CD14-positive monocyte (primary cell): ENCODE measurements around the gene GRK4. TPM values are rescaled to one million over a fixed set of nuclear protein-coding genes. Genes with fewer than 3 reads are reported as not detected.
A peak's percentile ranks its signal among the peaks of the same experiment; 100 is the strongest.

Experiments
- DNase-seq, 3 donors: peaks; one replicate each; pipeline ENCODE4 v3.0.0-alpha.2; 2011 to 2022
- H2AFZ ChIP-seq: 2 replicates; pipeline ENCODE4 v1.6.0; 2012; ENCODE audit warnings: mild to moderate bottlenecking, low read depth, low read length, inconsistent platforms; ENCODE audit not compliant: insufficient read depth, poor library complexity, severe bottlenecking
- H3K27ac ChIP-seq, 2 donors: 1 replicate in 1 of 2; 2 replicates in 1 of 2; pipeline ENCODE4 v1.5.1; 2012 to 2013; ENCODE audit warnings: low read length in 2 of 2, control low read depth in 1 of 2, inconsistent platforms in 1 of 2, low read depth in 1 of 2, mild to moderate bottlenecking in 1 of 2
- H3K27me3 ChIP-seq, 2 donors: one replicate each; pipeline versions ENCODE4 v1.6.0 to v1.6.1; 2011 to 2013; ENCODE audit warnings: low read length in 2 of 2; ENCODE audit not compliant: control insufficient read depth in 2 of 2, insufficient read depth in 2 of 2
- H3K36me3 ChIP-seq, 2 donors: replicated peaks in 1 of 2; 1 replicate in 1 of 2; 2 replicates in 1 of 2; pipeline versions ENCODE4 v1.5.1 to v1.6.1; 2012 to 2013; ENCODE audit warnings: low read length in 2 of 2, control low read depth in 1 of 2, inconsistent platforms in 1 of 2, mild to moderate bottlenecking in 1 of 2; ENCODE audit not compliant: insufficient read depth in 2 of 2, control insufficient read depth in 1 of 2
- H3K4me1 ChIP-seq, 2 donors: 1 replicate in 1 of 2; 2 replicates in 1 of 2; pipeline versions ENCODE4 v1.5.1 to v1.6.1; 2012 to 2013; ENCODE audit warnings: low read length in 2 of 2, control low read depth in 1 of 2, inconsistent platforms in 1 of 2, mild to moderate bottlenecking in 1 of 2, moderate library complexity in 1 of 2; ENCODE audit not compliant: insufficient read depth in 2 of 2, control insufficient read depth in 1 of 2
- H3K4me2 ChIP-seq: replicated peaks from 2 replicates; pipeline ENCODE3; 2012; ENCODE audit warnings: low read length, moderate library complexity, mild to moderate bottlenecking; ENCODE audit not compliant: poor library complexity, severe bottlenecking; ENCODE audit errors: extremely low read depth
- H3K4me3 ChIP-seq, 3 experiments: fragments of 200-600 bp in 1 of 3; sonication (generic) in 1 of 3; replicated peaks in 1 of 3; 1 replicate in 2 of 3; 2 replicates in 1 of 3; pipeline ENCODE4 v1.5.1; 2011 to 2013; ENCODE audit warnings: low read length in 3 of 3, mild to moderate bottlenecking in 3 of 3, control low read depth in 2 of 3, low read depth in 2 of 3, inconsistent platforms in 1 of 3, moderate library complexity in 1 of 3
- H3K79me2 ChIP-seq: 2 replicates; pipeline ENCODE4 v1.6.0; 2012; ENCODE audit warnings: mild to moderate bottlenecking, control low read depth, inconsistent platforms, low read length, moderate library complexity; ENCODE audit not compliant: insufficient read depth
- H3K9ac ChIP-seq: 2 replicates; pipeline ENCODE4 v1.6.0; 2017; ENCODE audit warnings: low read length, mild to moderate bottlenecking; ENCODE audit not compliant: insufficient read depth, poor library complexity, severe bottlenecking
- H3K9me3 ChIP-seq, 2 donors: replicated peaks in 1 of 2; 1 replicate in 1 of 2; 2 replicates in 1 of 2; pipeline versions ENCODE4 v1.5.1 to v1.6.1; 2012 to 2013; ENCODE audit warnings: low read length in 2 of 2, control low read depth in 1 of 2; ENCODE audit not compliant: control insufficient read depth in 1 of 2, insufficient read depth in 1 of 2
- H4K20me1 ChIP-seq: 2 replicates; pipeline ENCODE4 v1.6.0; 2012; ENCODE audit warnings: mild to moderate bottlenecking, low read length, control low read depth, moderate library complexity; ENCODE audit not compliant: insufficient read depth
- H3K27ac Mint-ChIP-seq, 7 donors: one replicate each; pipeline ENCODE4 v1.8.0; 2020; ENCODE audit warnings: mild to moderate bottlenecking in 7 of 7, mixed read lengths in 7 of 7, moderate library complexity in 6 of 7, inconsistent platforms in 2 of 7
- H3K27me3 Mint-ChIP-seq, 3 donors: one replicate each; pipeline ENCODE4 v1.8.0; 2021 to 2022; ENCODE audit warnings: low read depth in 3 of 3, mild to moderate bottlenecking in 3 of 3, mixed read lengths in 3 of 3, moderate library complexity in 3 of 3, inconsistent platforms in 1 of 3
- H3K36me3 Mint-ChIP-seq, 2 donors: one replicate each; pipeline ENCODE4 v1.8.0; 2020; ENCODE audit warnings: mixed read lengths in 2 of 2, inconsistent platforms in 1 of 2, mild to moderate bottlenecking in 1 of 2
- H3K4me1 Mint-ChIP-seq: one replicate; pipeline ENCODE4 v1.8.0; 2020; ENCODE audit warnings: mild to moderate bottlenecking, mixed read lengths
- H3K4me3 Mint-ChIP-seq, 2 donors: one replicate each; pipeline ENCODE4 v1.8.0; 2020; ENCODE audit warnings: mild to moderate bottlenecking in 2 of 2, mixed read lengths in 2 of 2, moderate library complexity in 1 of 2
- H3K9me3 Mint-ChIP-seq, 7 donors: one replicate each; pipeline ENCODE4 v1.8.0; 2020 to 2022; ENCODE audit warnings: mixed read lengths in 7 of 7, mild to moderate bottlenecking in 6 of 7, moderate library complexity in 6 of 7, inconsistent platforms in 2 of 7
- WGBS: methylation state at CpG from one replicate; pipeline ENCODE4 v1.1.5; 2013; ENCODE audit warnings: missing lambda C conversion rate; ENCODE audit not compliant: insufficient coverage; 5-methylcytosine and 5-hydroxymethylcytosine counted together
- intact Hi-C, 2 donors: fragments of 100-400 bp; cut with micrococcal nuclease; formaldehyde crosslinking; loops; one replicate each; pipeline versions ENCODE4 v1.15.0 to v1.15.1; 2023
- polyA plus RNA-seq, 3 donors: library from polyadenylated mRNA; depleted of rRNA in 1 of 3; unstranded in 2 of 3; stranded (reverse) in 1 of 3; fragments of 300-500 nt in 2 of 3; fragments of >200 nt in 1 of 3; fragmentation: Illumina TruSeq in 2 of 3; gene quantifications; 1 replicate in 2 of 3; 2 replicates in 1 of 3; pipeline ENCODE4 v1.2.3, GENCODE V29; 2012 to 2021
- TF ChIP-seq, protein P1 (sequence below): fragments of 200-600 bp; IDR thresholded peaks from one replicate; pipeline ENCODE4 v1.8.0; 2022; ENCODE audit warnings: antibody characterized with exemption, mild to moderate bottlenecking

GRK4 gene
- polyA plus RNA-seq, 3 donors: 1.1 to 1.2 (median 1.2) TPM

DNA sequence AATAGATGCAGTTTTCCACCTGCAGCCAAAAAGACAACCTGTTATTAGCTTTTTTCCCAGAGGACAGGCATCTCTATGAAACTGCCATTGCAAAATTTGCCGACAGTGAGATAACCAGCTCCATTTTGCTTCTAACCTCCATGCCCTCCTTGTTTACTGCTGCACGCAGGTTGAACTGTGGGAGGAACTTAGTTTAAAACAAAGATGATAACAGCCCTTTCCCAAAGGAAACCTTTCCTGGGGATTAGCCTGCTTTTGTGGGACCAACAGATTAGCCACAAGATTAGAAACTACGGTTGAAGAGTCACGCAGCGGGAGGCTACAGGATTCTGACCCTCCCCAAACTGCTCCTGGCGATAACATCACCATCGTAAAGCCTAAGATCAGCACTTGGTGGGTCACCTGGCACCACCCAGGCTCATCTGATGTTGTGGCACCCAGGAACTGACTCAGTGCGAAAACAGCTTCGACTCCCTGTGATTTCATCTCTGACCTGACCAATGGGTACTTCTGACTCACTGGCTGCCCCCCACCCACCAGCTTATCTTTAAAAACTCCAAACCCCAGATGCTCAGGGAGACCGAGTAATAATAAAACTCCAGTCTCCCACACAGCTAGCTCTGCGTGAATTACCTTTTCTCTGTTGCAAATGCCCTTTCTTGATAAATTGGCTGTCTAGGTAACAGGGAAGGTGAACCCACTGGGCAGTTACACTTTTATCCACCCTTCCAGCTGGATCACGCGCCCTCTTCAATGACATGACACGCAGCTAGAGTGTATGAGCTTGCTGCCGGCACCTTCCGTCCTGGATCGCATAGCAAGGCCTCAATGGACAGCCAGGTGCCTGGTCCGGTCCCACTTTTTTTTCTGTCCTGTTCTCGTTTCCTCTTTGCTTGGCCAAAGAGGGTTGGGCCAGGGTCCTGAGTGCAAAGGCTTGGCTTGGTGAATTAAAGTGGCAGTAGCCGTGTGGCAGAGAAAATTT, 27.3 kb upstream of the GRK4 start:
- Histone ChIP-seq H4K20me1 (peaks cover 55% of the 10 kb centered on the region), H3K79me2 (peaks cover 52% of the 10 kb centered on the region), H3K27me3 (no peaks in the 10 kb centered on the region), H2AFZ (peak overlapping the region; percentile 92), H3K36me3 (peaks cover 41 to 49% of the 10 kb centered on the region in 2 donors), H3K4me2 (peak overlapping the region; percentile 94), H3K27ac (peak overlapping the region in 1 of 2 donors; percentile 90), H3K4me3 (peak overlapping the region in 1 of 3 experiments; percentile 93), H3K4me1 (peaks cover 42 to 43% of the 10 kb centered on the region in 2 donors), H3K9ac (peak overlapping the region; percentile 89), H3K9me3 (no peaks in the 10 kb centered on the region)
- Mint-ChIP-seq H3K27me3 (no peaks in the 10 kb centered on the region), H3K27ac (peak overlapping the region in 5 of 7 donors; percentile 54 to 87 (median 82)), H3K36me3 (peaks cover 39 to 46% of the 10 kb centered on the region in 2 donors), H3K4me3 (peak overlapping the region; percentile 76 to 86), H3K9me3 (no peaks in the 10 kb centered on the region), H3K4me1 (peaks cover 44% of the 10 kb centered on the region)
- no peak for DNase-seq
- TF ChIP-seq, protein P1, sequence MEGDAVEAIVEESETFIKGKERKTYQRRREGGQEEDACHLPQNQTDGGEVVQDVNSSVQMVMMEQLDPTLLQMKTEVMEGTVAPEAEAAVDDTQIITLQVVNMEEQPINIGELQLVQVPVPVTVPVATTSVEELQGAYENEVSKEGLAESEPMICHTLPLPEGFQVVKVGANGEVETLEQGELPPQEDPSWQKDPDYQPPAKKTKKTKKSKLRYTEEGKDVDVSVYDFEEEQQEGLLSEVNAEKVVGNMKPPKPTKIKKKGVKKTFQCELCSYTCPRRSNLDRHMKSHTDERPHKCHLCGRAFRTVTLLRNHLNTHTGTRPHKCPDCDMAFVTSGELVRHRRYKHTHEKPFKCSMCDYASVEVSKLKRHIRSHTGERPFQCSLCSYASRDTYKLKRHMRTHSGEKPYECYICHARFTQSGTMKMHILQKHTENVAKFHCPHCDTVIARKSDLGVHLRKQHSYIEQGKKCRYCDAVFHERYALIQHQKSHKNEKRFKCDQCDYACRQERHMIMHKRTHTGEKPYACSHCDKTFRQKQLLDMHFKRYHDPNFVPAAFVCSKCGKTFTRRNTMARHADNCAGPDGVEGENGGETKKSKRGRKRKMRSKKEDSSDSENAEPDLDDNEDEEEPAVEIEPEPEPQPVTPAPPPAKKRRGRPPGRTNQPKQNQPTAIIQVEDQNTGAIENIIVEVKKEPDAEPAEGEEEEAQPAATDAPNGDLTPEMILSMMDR: no peak
- intact Hi-C loops: loop anchor here (2.0 to 10.0 kb wide), 2 partner anchors 27 to 91 kb away; partner anchors contain the start of genes ADD1 (in 2 of the 2), GRK4 (in 1 of the 2) and NOP14 (in 1 of the 2)
- WGBS: 88% methylated on average over 16 of the region's 20 CpGs

DNA sequence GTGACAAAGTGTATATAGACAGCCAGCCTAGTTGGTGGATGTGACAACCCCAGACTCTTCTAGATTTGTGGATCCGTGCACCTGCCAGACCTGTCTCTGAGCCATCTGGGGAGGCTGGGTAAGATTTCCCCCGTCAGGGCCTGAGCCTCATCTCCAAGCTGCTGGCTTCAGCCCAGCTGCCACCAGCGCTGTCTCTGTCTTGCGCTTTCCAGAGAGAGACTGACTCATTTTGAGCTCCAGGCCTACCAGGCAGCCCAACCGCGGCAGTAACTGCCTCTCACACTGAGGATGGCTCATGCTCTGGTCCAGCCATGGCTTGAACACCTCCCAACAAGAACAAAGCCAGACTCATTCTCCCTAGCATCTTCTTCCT, 26.6 kb upstream of the GRK4 start:
- H3K27ac ChIP-seq: no peak overlapping the region
- TF ChIP-seq, protein P1: no peak
- H3K4me1 Mint-ChIP-seq: peaks cover 37% of the 10 kb centered on the region
- DNase-seq: no peak
- intact Hi-C loops: loop anchor here (10.0 kb wide), 1 partner anchor 92 kb away; the partner anchor contains the start of gene ADD1 (in 2 of the 2)
- 75% methylated on average over 6 of the region's 6 CpGs for WGBS
- H3K9me3 Mint-ChIP-seq: no peaks in the 10 kb centered on the region
- H3K36me3 ChIP-seq: peaks cover 45 to 51% of the 10 kb centered on the region in 2 donors
- H3K9me3 ChIP-seq: no peaks in the 10 kb centered on the region
- peaks cover 52% of the 10 kb centered on the region for H4K20me1 ChIP-seq
- peaks cover 35 to 36% of the 10 kb centered on the region in 2 donors for H3K4me1 ChIP-seq
- H3K27me3 Mint-ChIP-seq: no peaks in the 10 kb centered on the region
- no peak overlapping the region for H3K4me3 ChIP-seq
- no peak overlapping the region for H3K4me2 ChIP-seq
- H3K9ac ChIP-seq: no peak overlapping the region
- no peak overlapping the region for H2AFZ ChIP-seq
- H3K36me3 Mint-ChIP-seq: peaks cover 43 to 53% of the 10 kb centered on the region in 2 donors
- H3K79me2 ChIP-seq: peaks cover 47% of the 10 kb centered on the region
- H3K27ac Mint-ChIP-seq: peak overlapping the region in 3 of 7 donors; percentile 19 to 47 (median 31)
- H3K27me3 ChIP-seq: no peaks in the 10 kb centered on the region
- H3K4me3 Mint-ChIP-seq: peak overlapping the region in 1 of 2 donors; percentile 27
